Ascending aorta (tissue), 2 donors: ENCODE results near the gene ANKRD44. TPM values are rescaled to one million over a fixed set of nuclear protein-coding genes. Genes with fewer than 3 reads are reported as not detected.
A peak's percentile ranks its signal among the peaks of the same experiment; 100 is the strongest.

Experiments used
- DNase-seq, 2 donors: peaks; one replicate each; pipeline ENCODE4 v3.0.0-alpha.2; 2019; ENCODE audit warnings: low spot score in 2 of 2
- H3K27ac ChIP-seq, 2 donors: fragments of 200-600 bp; sonication (generic); one replicate each; pipeline ENCODE4 v1.5.1; 2016 to 2017; ENCODE audit warnings: mild to moderate bottlenecking in 1 of 2
- H3K27me3 ChIP-seq: fragments of 200-600 bp; sonication (generic); one replicate; pipeline ENCODE4 v1.5.1; 2017
- H3K36me3 ChIP-seq, 2 donors: fragments of 200-600 bp; sonication (generic); one replicate each; pipeline ENCODE4 v1.5.1; 2016
- H3K4me1 ChIP-seq, 2 donors: fragments of 200-600 bp; sonication (generic); one replicate each; pipeline ENCODE4 v1.5.1; 2016 to 2017; ENCODE audit warnings: mild to moderate bottlenecking in 1 of 2
- H3K4me3 ChIP-seq, 2 donors: fragments of 200-600 bp; sonication (generic); one replicate each; pipeline ENCODE4 v1.5.1; 2016 to 2017; ENCODE audit warnings: mild to moderate bottlenecking in 1 of 2
- H3K9me3 ChIP-seq, 2 donors: fragments of 200-600 bp; sonication (generic); one replicate each; pipeline ENCODE4 v1.5.1; 2016
- CTCF ChIP-seq, 3 experiments: fragments of 200-600 bp in 2 of 3; fragments of 450-650 bp in 1 of 3; sonication (generic) in 2 of 3; IDR thresholded peaks; one replicate each; pipeline ENCODE4 v1.5.1; 2016 to 2019; ENCODE audit warnings: antibody characterized with exemption in 3 of 3, mild to moderate bottlenecking in 1 of 3, moderate library complexity in 1 of 3
- intact Hi-C: fragments of 100-400 bp; cut with DNase I; formaldehyde crosslinking; loops from one replicate; pipeline ENCODE4 v1.15.1; 2023
- total RNA-seq: library from RNA; depleted of rRNA; stranded (reverse); fragments of >200 nt; gene quantifications from one replicate; pipeline ENCODE4 v1.1.0, GENCODE V29; 2016

Gene ANKRD44
- total RNA-seq, 1 donor from 2014 or later: 66.3 TPM

- Histone ChIP-seq H3K27me3 (no peaks in the 10 kb centered on the region), H3K4me3 (no peak overlapping the region), H3K4me1 (peaks cover 0 to 7% of the 10 kb centered on the region in 2 donors), H3K9me3 (no peaks in the 10 kb centered on the region), H3K27ac (no peak overlapping the region), H3K36me3 (no peaks in the 10 kb centered on the region)
- no peak for TF ChIP-seq CTCF (IDR thresholded peaks at IDR 0.05)
- intact Hi-C loops: no loop called here
- DNase-seq: no peak
Observed at GRCh38 chr2:197265924-197266323, 44.7 kb downstream of the ANKRD44 start.

- no peak for TF ChIP-seq CTCF (IDR thresholded peaks at IDR 0.05)
- Histone ChIP-seq H3K27ac (no peak overlapping the region), H3K4me1 (peaks cover 0 to 7% of the 10 kb centered on the region in 2 donors), H3K36me3 (no peaks in the 10 kb centered on the region), H3K27me3 (no peaks in the 10 kb centered on the region), H3K4me3 (no peak overlapping the region), H3K9me3 (no peaks in the 10 kb centered on the region)
- intact Hi-C loops: no loop called here
- no peak for DNase-seq
Observed at GRCh38 chr2:197265036-197265435, 45.5 kb downstream of the ANKRD44 start.

GRCh38 chr2:197264332-197264731 is 46.2 kb downstream of the ANKRD44 start:
- intact Hi-C loops: no loop called here
- Histone ChIP-seq H3K36me3 (no peaks in the 10 kb centered on the region), H3K4me3 (no peak overlapping the region), H3K4me1 (peaks cover 0 to 4% of the 10 kb centered on the region in 2 donors), H3K9me3 (no peaks in the 10 kb centered on the region), H3K27ac (no peak overlapping the region), H3K27me3 (no peaks in the 10 kb centered on the region)
- no peak for TF ChIP-seq CTCF (IDR thresholded peaks at IDR 0.05)
- no peak for DNase-seq

- no peak for TF ChIP-seq CTCF (IDR thresholded peaks at IDR 0.05)
- H3K9me3 ChIP-seq: no peaks in the 10 kb centered on the region
- peaks cover 0 to 3% of the 10 kb centered on the region in 2 donors for H3K4me1 ChIP-seq
- H3K27ac ChIP-seq: no peak overlapping the region
- H3K27me3 ChIP-seq: no peaks in the 10 kb centered on the region
- no peaks in the 10 kb centered on the region for H3K36me3 ChIP-seq
- DNase-seq: no peak
- intact Hi-C loops: no loop called here
- H3K4me3 ChIP-seq: no peak overlapping the region
Observed at GRCh38 chr2:197263077-197263476, 47.5 kb downstream of the ANKRD44 start.

GRCh38 chr2:197261808-197262226 is 48.8 kb downstream of the ANKRD44 start:
- Histone ChIP-seq H3K27me3 (no peaks in the 10 kb centered on the region), H3K4me3 (no peak overlapping the region), H3K9me3 (no peaks in the 10 kb centered on the region), H3K4me1 (peaks cover 0 to 3% of the 10 kb centered on the region in 2 donors), H3K36me3 (no peaks in the 10 kb centered on the region), H3K27ac (peak overlapping the region in 1 of 2 donors; percentile 27)
- no peak for TF ChIP-seq CTCF (IDR thresholded peaks at IDR 0.05)
- no peak for DNase-seq
- intact Hi-C loops: no loop called here

GRCh38 chr2:197259470-197259999 is 51.0 kb downstream of the ANKRD44 start:
- intact Hi-C loops: loop anchor here (5.0 kb wide), 1 partner anchor 67 kb away; no protein-coding TSS in a partner anchor
- no peaks in the 10 kb centered on the region for H3K9me3 ChIP-seq
- TF ChIP-seq CTCF (IDR thresholded peaks at IDR 0.05): no peak
- peaks cover 0 to 11% of the 10 kb centered on the region in 2 donors for H3K4me1 ChIP-seq
- H3K36me3 ChIP-seq: no peaks in the 10 kb centered on the region
- no peak for DNase-seq
- no peak overlapping the region for H3K4me3 ChIP-seq
- no peak overlapping the region for H3K27ac ChIP-seq
- no peaks in the 10 kb centered on the region for H3K27me3 ChIP-seq
